ENCODE data around the gene TGFBR3L.

DNA sequence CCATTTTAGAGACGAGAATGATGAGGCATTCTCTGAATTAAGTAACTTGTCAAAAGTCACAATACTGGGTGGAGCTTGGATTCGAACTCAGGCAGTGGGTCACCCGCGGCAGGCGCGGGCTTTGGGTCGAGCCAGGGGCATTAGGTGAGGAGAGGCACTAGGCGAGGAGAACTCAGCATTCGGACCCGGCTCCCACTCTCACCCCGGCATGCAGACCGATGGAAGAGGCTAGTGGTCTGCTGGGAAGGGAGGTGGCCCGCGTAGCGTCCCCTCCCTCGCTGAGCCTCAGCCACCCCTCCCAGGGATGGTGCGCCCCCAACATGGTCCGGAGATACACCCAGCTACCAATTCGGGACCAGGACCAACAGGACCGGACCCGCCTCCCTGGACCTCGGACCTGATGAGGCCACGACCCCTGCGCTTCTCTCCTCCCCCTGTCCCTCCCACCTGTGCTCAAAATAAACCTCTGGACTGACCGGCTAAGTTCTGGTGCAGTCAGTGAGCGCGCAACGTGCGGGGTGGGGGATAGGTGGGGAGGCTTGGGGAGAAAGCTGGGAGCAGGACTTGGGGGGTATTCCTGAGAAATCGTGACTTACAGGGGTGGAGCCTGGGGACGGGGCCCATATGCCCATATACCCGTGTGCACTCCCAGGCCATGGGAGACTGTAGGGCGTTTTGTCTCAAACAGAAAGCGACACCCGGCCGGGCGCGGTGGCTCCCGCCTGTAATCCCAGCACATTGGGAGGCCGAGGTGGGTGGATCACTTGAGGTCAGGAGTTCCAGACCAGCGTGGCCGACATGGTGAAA, 4.2 kb downstream of the TGFBR3L start:
- TF ChIP-seq, protein P1, sequence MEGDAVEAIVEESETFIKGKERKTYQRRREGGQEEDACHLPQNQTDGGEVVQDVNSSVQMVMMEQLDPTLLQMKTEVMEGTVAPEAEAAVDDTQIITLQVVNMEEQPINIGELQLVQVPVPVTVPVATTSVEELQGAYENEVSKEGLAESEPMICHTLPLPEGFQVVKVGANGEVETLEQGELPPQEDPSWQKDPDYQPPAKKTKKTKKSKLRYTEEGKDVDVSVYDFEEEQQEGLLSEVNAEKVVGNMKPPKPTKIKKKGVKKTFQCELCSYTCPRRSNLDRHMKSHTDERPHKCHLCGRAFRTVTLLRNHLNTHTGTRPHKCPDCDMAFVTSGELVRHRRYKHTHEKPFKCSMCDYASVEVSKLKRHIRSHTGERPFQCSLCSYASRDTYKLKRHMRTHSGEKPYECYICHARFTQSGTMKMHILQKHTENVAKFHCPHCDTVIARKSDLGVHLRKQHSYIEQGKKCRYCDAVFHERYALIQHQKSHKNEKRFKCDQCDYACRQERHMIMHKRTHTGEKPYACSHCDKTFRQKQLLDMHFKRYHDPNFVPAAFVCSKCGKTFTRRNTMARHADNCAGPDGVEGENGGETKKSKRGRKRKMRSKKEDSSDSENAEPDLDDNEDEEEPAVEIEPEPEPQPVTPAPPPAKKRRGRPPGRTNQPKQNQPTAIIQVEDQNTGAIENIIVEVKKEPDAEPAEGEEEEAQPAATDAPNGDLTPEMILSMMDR (IDR thresholded peaks at IDR 0.05): no peak
- TF ChIP-seq POLR2A (IDR thresholded peaks at IDR 0.05): no peak
